Retinal pigment epithelial cell (primary cell): ENCODE measurements around the gene SEC14L1.

Source experiments
- DNase-seq: peaks from one replicate; pipeline ENCODE4 v3.0.0-alpha.2; 2010; ENCODE audit warnings: low read depth
- H3K4me3 ChIP-seq: 2 replicates; pipeline ENCODE4 v1.5.1; 2011; ENCODE audit warnings: mild to moderate bottlenecking, low read length, control low read depth, moderate library complexity
- CTCF ChIP-seq: conservative IDR thresholded peaks from 2 replicates; pipeline ENCODE4 v1.5.1; 2011; ENCODE audit warnings: low read depth, low read length, control low read depth, inconsistent platforms

The SEC14L1 gene

GRCh38 chr17:77237232-77238008 is 96.7 kb downstream of the SEC14L1 start:
- no peak for TF ChIP-seq CTCF
- H3K4me3 ChIP-seq = no peak overlapping the region
- no peak for DNase-seq

- no peak overlapping the region for H3K4me3 ChIP-seq
- no peak for TF ChIP-seq CTCF
- no peak for DNase-seq
Observed at GRCh38 chr17:77240976-77241375, 100.2 kb downstream of the SEC14L1 start.

GRCh38 chr17:77242118-77242851 is 101.5 kb downstream of the SEC14L1 start:
- DNase-seq = no peak
- TF ChIP-seq CTCF = no peak
- no peak overlapping the region for H3K4me3 ChIP-seq

GRCh38 chr17:77245162-77245926 is 104.6 kb downstream of the SEC14L1 start:
- TF ChIP-seq CTCF = no peak
- H3K4me3 ChIP-seq = no peak overlapping the region
- no peak for DNase-seq

GRCh38 chr17:77246110-77247047 is 105.6 kb downstream of the SEC14L1 start:
- peak overlapping the region; percentile 48 for H3K4me3 ChIP-seq
- no peak for DNase-seq
- no peak for TF ChIP-seq CTCF

GRCh38 chr17:77247048-77247541 is 106.3 kb downstream of the SEC14L1 start:
- peak overlapping the region; percentile 51 for H3K4me3 ChIP-seq
- TF ChIP-seq CTCF = peak; percentile 81
- no peak for DNase-seq
